NCI-H526 (cell line): ENCODE data around the gene ZBTB44.
"Not testable (repeated sequence)": the region's sequence is repeated elsewhere in the genome, so short reads cannot be mapped to it uniquely, and the experiment has no call there.

Source experiments
- DNase-seq, 2 experiments: peaks; one replicate each; lab custom pipeline; 2025; lab: John Stamatoyannopoulos, UW

The ZBTB44 gene, protein sequence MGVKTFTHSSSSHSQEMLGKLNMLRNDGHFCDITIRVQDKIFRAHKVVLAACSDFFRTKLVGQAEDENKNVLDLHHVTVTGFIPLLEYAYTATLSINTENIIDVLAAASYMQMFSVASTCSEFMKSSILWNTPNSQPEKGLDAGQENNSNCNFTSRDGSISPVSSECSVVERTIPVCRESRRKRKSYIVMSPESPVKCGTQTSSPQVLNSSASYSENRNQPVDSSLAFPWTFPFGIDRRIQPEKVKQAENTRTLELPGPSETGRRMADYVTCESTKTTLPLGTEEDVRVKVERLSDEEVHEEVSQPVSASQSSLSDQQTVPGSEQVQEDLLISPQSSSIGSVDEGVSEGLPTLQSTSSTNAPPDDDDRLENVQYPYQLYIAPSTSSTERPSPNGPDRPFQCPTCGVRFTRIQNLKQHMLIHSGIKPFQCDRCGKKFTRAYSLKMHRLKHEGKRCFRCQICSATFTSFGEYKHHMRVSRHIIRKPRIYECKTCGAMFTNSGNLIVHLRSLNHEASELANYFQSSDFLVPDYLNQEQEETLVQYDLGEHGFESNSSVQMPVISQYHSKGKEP

GRCh38 chr11:130314750-130315285 lies at the start of gene ZBTB44:
Gene ZBTB44, minus strand, starts transcription at chr11:130314917. Its CDS starts 53,044 bp downstream, at chr11:130261873.
- DNase-seq, result peak; percentile 95 to 99

GRCh38 chr11:130359419-130359818 lies 44.7 kb upstream of the ZBTB44 start:
- no peak for DNase-seq

GRCh38 chr11:130358398-130358797 lies 43.7 kb upstream of the ZBTB44 start:
- no peak for DNase-seq

DNA sequence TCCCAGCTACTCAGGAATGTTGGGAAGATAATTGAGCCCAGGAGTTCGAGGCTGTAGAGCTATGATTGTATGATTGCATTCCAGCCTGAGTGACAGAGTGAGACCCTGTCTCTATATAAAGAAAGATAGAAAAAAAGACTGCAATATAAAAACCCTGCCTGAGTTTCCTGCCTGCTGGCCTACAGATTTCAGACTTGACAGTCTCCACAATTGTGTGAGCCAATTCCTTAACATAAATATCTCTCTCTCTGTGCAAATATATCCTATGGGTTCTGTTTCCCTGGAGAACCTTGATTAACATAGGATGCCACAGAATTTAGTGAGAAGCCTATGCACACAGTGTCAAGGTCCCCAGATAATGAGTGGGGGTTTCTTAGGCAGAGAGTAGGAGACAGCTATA lies 32.5 kb upstream of the ZBTB44 start:
- DNase-seq, result no peak

GRCh38 chr11:130344841-130345240 lies 30.1 kb upstream of the ZBTB44 start:
- DNase-seq, result no peak

DNA sequence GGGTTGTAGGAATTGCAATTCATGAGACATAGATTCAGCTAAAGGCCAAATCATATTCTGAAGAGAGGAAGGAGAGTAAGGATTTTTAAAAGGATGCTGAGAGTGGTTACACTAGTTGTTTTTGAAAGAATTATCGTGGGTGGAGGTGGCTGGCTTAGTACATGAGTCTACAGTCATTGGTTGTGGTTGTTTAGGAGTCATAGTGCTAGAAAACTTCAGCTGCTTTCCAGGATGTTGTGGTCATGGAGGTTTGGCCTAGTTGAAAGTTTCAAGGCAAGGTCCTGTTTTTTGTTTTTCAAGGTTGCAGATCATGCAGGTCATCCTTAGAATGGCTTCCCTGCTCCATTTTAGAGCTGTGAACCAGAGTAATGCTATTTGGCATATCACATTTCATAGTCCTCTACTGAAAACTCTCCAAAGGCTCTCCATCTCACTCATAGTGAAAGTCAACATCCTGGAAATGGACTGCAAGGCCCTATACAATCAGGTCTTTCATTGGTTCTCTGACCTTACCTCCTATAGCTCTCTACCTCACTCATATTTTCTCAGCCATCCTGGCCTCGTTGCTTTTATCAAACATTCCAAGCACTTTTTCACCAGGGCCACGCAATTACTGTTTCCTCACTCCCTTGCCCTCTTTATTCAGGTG lies 26.1 kb upstream of the ZBTB44 start:
- DNase-seq, result no peak

- no peak for DNase-seq
Observed at GRCh38 chr11:130338667-130339066, 23.9 kb upstream of the ZBTB44 start.

DNA sequence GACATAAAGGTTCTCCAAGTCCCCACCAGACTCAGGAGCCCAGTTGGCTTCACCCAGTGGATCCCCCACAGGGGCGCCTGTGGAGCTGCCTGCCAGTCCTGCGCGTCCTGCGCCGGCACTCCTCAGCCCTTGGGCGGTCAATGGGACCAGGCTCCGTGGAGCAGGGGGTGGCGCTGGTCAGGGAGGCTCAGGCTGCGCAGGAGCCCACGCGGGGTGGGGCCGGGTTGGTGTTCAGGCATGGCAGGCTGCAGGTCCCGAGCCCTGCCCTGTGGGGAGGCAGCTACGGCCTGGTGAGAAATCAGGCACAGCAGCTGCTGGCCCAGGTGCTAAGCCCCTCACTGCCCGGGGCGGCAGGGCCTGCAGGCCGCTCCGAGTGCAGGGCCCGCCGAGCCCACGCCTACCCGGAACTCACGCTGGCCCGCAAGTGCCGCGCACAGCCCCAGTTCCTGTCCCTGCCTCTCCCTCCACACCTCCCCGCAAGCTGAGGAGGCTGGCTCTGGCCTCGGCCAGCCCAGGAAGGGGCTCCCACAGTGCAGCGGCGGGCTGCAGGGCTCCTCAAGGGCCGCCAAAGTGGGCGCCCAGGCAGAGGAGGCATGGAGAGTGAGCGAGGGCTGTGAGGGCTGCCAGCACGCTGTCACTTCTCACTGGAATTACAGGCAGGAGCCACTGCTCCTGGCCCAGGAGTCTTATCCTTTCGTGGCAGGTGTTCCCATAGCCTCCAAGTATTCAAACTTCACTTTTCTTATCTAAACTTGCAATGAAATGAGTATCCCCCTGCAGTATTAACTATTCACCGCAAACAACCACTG lies 22.8 kb upstream of the ZBTB44 start:
- no peak for DNase-seq

DNA sequence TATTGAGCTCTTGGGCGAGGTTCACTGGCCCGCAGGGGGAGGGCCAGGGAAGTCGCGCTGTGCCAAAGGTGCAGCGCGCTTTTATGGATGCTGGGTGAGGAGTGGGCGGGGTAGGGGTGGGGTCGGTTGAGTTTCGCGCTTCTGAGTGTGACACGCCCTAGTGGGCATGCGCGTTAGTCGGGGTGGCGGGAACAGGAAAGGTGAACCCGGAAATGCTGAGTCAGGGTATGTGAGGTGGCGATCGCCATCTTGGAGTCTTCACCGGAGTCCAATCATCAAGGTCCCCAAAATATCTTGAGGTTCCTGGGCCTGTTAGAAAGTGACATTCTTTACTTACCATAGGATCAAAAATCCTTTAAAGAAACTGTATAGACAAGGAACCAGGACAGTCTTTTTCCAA lies 16.7 kb upstream of the ZBTB44 start:
- DNase-seq, result not testable (repeated sequence)

DNA sequence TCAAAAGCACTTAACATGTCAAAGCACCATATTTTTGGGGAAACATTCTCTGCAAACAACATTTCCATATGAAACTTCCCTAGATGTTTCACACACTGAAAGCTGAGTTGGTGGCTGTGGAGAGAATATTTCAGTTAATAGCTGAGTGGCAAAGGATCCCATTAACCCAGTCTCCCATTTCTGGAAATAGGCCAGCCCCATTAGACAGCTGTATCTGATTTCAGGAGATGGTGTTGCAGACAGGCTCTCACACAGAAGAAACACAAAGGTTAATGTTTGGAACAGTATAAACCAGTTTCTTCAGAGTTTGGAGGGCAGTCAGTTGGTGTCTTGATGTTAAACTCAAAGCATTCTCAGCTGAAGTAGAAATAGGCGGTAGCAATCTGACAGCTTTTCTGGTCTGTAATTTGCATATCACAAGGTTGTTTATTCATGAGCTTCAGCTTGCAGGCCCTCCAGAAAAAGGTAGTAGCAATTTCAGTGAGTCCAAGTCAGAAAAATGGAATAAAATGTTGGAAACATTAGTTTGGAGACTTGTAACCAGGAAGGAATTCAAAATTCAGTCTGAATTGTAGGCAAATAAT lies 15.5 kb upstream of the ZBTB44 start:
- peak; percentile 80 to 89 for DNase-seq

- DNase-seq, result no peak
Observed at GRCh38 chr11:130328420-130328819, 13.7 kb upstream of the ZBTB44 start.

GRCh38 chr11:130327716-130328115 lies 13.0 kb upstream of the ZBTB44 start:
- DNase-seq, result no peak

GRCh38 chr11:130325691-130326090 lies 11.0 kb upstream of the ZBTB44 start:
- no peak for DNase-seq

GRCh38 chr11:130323452-130324450 lies 9.0 kb upstream of the ZBTB44 start:
- DNase-seq, result peak; percentile 78 to 83

DNA sequence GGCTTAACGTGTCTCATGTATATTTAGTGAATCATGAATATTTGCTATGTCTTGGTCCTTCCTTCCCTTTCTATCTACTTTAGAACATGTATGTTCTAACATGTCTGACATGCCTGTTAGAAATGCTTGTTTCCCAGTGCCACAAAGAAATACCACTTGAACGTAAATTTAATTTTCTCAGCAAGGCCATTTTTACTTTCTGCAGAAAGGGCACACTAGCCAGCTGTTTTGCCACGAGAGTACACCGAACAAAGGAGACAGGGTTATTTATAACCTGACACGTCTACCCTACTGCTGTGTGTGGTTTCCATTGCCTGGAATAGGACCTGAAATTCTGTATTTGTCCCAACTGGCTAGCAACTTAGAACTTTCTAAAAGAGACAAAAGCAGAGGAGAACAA lies 7.4 kb upstream of the ZBTB44 start:
- no peak for DNase-seq

DNA sequence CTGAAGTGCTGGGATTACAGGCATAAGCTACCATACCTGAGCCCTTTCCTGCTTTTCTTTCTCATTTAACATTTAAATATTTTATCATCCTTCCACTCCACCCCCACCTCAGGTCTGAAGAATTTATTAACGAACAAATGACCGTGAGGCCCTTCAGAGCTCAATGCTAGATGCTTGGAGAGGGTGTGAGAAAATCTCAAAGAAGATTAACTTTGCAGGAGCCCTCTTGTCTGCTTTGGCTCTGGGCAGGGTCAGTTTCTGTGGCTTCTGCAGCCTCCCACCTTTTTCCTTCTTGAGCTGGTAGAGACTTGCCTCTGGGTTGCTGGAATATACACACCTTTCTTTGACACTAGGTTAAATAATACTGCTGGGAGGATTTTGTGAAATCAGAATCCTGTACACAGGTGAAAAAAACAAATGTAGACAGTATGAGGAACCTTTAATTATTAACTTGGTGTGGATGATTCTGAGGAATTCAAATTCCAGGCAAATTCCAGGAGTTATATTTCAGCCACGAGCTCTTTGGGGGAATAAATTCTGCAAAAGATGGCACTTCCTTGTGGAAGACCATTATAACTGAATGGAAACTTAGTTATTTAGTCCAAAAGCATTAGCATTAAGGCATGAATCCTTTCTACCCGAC lies 3.4 kb upstream of the ZBTB44 start:
- DNase-seq, result peak; percentile 71 to 87

DNA sequence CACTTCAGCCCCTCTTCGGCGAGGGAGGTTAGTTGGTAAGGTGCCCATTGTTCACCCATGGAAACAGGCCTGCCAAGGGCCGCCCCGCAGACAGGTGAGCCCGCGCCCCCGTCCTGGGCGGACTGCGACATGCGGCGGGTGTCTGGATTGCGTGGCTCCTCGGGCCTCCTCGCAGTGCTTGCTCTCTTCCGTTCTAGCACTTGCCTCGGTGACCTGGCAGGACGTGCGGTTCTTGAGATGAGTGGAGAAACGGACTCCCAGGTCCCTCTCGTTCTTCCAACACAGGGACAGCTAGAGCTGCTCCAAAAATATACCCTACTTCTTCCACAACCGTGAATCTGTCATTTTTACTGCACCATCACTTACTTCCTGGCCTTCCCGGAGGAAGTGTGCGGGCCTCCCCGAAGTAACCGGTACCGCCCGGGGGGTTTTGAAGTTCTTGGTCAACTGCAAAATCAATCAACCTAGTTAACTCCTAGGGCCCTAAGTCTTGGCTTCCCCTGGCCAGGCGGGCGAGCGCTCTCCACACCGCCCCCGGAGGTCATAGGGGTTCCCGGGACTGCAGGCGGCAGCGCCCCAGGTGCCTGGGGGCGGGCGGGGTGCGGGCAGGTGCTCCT lies 745 bp upstream of the ZBTB44 start:
- peak in 1 of 2 experiments; percentile 46 for DNase-seq

DNA sequence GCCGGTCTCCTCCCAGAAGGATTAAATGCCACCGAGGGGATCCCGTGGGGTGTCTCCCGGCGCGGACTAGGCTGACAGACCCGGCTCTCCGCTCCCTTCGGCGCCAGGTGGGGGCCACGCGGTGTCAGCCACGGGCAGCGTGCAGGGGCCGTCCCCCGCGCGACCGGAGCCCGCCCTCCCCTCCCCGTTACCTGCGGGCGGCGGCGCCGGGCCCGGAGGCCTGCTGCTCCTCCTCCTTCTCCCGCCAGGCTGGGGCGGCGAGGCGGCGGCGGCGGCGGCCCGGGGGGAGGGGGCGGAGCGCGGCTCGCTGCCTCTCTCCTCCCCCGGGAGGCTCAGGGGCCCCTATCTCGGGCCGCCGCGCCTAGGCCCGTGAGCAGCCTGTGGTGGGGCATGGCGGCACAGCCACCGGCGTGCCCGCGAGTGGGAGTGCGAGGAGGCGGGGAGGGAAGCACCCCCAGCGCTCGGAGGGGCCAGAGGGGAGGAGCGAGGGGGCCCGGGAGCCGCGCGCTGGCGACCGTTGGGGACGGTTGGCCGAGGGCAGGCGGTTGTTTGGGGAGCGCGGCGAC lies 450 bp downstream of the ZBTB44 start:
- DNase-seq, result peak in 1 of 2 experiments; percentile 99
